ENCODE measurements around the gene SCN8A.
"Not testable (repeated sequence)": the region's sequence is repeated elsewhere in the genome, so short reads cannot be mapped to it uniquely, and the experiment has no call there.

The SCN8A gene

DNA sequence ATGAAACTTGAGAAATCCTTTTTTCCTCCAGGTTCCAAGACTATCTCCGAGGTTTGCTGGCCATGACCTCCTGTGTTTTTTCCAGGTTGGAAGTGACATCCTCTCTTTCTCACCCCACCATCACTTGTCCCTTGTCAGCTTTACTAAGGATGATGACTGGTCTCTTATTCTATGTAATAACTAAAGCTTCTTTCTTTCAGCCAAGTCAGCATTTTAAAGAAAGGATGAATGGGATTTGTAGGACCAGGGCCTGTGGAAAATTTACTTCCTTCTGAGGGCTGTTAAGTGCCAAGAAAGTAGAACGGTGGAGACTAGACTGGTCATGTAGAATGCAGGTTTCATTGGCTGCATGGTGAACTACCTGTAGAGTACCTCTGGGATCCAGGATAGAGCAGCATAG is 183.9 kb downstream of the SCN8A start:
- no peak for DNase-seq

DNA sequence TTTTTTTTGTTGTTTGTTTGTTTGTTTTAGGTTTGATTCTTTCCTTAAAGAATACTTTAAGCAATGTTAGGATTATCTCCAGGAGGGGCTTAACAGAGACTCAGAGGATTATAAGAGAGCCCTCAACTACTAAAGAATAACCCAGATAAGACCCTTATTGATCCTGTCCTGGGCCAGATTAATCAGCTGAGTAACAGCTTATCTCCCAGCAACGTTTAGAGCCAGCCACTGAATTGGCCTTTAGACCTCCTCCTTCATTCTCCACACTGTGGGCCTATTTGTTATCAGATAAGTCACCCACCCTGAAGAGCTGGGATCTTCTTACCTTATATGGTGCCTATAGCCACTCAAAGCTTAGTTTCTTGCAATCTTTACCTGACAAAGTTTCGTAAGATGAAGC is 186.4 kb downstream of the SCN8A start:
- no peak for DNase-seq

DNA sequence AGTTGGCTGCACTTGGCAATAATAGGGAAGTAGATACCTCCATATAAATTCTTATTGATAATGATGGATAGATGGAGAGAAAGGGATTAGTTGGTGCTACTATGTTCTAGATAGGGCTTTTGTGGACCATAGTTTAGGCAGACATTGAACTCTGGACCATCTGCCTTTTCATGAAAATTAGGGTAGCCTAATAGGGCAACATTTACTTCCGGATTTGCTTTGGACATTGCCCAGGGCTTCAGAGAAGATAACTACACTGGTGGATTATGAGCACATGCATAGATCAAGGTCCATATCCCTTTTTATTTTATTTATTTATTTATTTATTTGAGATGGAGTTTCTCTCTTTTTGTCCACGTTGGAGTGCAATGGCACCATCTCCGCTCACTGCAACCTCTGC is 186.9 kb downstream of the SCN8A start:
- no peak for DNase-seq

DNA sequence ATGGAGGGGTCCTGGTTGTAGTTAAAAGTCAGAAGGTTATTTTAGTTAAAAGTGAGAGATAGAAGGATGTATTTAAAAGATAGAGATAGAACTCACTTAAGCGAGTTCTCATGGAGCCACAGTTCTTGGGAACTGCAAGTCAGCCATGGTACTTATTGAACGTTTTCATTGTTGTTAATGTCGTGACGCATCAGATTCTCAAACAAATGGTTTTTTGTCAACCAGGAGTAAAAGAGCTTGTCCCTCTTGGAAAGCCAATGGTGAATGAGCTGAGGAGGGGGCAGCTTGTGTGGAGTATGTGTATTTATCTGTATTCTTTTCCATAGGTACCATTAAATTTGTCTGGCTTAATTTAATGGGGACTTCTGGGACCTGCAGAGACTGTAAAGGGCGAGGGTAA is 188.8 kb downstream of the SCN8A start:
- DNase-seq, result no peak

DNA sequence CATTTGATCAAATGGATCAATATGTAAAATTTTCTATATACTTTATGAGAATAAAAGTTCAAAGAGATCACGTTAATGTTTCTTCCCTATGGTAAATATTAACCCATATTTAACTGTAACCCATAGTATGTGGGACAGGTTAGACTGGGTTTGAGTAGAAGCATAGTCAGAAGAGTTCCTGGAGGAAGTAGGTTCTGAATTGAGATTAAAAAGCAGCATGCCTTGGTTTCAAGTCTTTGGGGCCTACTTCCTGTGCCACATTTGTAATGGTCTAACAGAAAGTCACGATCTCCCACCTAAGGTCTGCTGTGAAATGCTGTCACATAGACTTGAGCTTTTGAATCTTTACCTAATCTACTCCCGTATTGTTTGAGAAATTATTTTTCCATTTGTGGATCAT is 193.7 kb downstream of the SCN8A start:
- DNase-seq, result no peak

DNA sequence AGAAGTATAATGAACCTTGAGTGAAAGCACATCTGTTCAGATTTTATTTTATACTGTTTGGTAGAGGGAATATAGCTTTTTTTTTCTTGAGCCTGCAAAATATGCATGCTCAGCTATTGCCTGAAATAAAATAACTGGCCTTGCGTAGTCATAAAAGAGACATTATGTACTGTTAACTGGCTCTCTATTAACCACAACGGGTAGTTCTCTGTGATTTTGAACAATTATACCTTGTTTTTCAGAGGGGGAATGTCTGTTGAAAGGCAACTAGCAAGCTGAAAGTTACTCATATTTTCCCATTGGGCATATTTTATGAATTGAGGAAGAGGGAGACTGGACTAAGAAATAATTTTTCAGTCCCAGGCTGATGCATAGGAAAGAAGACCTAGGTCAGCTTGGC is 194.9 kb downstream of the SCN8A start:
- no peak for DNase-seq

DNA sequence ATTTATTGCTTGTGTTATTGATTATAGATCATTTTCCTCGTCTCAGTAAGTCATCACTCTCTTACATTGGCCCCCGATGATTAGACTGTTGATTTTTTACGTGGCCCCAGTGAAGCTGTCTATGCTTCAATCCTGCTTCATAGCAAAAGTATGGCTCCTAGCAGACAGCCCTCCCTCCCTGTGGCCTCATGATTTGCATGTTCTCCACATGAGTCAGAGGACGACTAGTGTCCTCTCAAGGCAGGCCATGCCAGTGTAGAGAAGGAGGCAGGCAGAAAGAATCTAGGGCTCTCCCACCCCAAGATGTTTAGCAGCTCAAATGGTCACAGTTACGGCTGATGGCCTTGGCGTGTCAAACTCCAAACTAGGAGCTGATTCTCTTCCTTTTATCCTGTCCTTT is 197.8 kb downstream of the SCN8A start:
- no peak for DNase-seq

DNA sequence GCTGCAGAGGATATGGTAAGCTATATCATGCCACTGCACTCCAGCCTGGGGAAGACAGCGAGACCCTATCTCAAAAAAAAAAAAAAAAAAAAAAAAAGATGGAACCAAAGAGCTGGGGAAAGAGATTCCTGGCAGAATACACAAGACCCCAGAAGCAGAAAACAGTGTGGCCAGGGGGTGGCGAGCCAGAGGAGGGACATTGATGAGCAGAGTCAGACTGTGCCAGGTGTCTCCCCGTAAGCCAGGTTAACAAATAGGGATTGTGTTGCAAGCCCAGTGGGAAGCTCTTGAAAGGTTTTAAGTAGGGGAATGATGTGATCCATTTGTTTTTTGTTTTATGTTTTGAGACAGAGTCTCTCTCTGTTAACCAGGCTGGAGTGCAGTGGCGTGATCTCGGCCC is 201.4 kb downstream of the SCN8A start:
- no peak for DNase-seq

DNA sequence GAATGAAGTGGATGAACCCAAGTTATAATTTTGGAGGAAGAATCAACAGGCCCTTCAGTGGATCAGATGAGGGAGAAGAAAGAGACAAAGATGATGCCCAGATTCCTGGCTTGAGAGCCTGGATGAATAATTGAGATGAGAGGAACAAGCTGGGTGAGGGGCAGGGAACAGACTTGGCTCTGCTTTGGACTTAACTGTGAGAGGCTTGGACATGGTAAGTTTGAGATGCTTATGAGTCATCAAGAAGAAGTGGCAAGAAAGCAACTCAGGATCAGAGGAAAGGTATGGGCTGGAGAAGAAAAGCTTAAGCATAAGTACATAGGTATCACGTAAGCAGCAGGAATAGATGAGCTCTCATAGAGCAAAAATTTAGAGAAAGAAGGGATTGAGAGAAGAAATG is 202.2 kb downstream of the SCN8A start:
- no peak for DNase-seq

DNA sequence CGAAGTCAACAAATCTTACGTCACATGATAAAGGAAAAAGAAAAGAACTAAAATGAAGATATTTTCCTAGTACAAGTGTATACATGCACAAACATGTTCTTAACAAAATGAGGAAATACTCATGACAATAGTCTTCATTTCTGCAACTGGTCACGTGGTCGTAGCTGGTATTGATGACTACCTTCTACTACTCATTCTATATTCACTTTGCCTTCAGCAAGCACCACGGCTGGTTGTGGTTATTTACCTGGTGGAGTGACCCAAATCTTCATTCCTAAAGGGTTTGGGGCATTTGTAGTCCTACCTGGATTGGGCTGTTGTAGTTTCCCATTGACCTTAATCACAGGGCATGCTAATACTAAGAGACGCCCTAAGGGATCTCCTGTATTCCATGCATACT is 206.3 kb downstream of the SCN8A start:
- DNase-seq, result no peak

DNA sequence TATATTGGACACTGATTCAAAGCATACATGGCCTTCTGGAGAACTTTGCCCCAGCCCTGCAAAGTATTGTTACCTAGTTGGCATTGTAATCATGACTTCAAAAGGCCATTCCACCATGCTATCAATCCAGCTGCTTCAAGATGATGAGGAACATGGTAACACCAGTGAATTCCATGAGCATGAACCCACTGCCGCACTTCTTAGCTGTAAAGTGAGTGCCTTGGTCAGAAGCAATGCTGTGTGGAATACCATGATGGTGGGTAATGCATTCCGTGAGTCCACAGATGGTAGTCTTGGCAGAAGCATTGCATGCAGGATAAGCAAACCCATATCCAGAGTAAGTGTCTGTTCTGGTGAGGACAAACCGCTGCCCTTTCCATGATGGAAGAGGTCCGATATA is 207.0 kb downstream of the SCN8A start:
- not testable (repeated sequence) for DNase-seq

DNA sequence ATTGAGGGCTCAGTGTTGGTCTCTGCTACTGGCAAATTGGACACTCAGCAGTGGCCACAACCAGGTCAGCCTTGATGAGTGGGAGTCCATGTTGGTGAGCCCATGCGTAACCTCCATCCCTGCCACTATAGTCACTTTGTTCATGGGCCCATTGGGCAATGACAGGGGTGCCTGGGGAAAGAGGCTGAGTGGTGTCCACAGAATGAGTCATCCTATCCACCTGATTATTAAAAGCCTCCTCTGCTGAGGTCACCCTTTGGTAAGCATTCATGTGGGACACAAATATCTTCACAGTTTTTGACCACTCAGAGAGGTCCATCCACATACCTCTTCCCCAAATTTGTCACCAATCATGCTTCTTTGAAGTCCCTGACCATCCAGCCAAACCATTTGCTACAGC is 207.5 kb downstream of the SCN8A start:
- DNase-seq, result no peak

DNA sequence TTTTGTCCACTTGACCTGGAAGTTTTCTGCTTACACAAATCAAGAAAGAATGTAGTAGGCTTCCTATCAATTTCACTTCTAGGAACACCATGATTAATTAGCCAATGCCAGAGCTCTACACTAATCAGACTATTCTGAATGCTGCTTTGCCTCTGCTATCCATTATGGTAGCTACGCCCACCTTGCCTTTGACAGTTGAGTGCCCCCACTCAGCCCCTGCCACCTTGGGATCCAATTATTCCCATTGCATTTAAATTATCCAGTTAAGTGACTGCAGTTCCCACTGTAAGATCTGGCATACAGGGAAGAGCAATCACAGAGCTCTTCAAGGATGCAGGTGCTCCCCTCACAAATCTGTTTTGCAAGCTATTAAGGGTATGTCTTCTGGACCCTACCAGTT is 210.0 kb downstream of the SCN8A start:
- DNase-seq, result no peak

DNA sequence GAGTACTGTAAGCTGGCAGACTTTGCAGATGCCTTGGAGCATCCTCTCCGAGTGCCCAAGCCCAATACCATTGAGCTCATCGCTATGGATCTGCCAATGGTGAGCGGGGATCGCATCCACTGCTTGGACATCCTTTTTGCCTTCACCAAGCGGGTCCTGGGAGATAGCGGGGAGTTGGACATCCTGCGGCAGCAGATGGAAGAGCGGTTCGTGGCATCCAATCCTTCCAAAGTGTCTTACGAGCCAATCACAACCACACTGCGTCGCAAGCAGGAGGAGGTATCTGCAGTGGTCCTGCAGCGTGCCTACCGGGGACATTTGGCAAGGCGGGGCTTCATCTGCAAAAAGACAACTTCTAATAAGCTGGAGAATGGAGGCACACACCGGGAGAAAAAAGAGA is 215.9 kb downstream of the SCN8A start:
- DNase-seq, result no peak

DNA sequence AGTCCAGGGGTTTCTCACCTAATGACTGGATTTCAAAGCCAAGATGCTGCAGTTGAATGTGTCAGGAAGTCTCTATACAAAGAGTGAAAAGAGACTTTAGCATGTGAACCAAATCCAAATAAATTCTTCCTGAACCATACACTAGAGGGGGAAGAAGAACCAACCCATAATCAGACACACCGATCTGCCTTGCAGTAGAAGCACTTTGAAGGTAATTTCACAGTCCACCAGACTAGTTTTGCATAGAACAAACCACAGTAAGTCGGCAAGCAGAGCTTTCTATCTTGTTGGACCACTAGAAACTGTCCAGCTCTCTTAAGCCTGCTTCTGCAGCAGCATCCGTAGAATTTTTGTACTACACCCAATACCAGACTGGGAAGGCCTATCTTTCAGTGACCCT is 218.2 kb downstream of the SCN8A start:
- no peak for DNase-seq

DNA sequence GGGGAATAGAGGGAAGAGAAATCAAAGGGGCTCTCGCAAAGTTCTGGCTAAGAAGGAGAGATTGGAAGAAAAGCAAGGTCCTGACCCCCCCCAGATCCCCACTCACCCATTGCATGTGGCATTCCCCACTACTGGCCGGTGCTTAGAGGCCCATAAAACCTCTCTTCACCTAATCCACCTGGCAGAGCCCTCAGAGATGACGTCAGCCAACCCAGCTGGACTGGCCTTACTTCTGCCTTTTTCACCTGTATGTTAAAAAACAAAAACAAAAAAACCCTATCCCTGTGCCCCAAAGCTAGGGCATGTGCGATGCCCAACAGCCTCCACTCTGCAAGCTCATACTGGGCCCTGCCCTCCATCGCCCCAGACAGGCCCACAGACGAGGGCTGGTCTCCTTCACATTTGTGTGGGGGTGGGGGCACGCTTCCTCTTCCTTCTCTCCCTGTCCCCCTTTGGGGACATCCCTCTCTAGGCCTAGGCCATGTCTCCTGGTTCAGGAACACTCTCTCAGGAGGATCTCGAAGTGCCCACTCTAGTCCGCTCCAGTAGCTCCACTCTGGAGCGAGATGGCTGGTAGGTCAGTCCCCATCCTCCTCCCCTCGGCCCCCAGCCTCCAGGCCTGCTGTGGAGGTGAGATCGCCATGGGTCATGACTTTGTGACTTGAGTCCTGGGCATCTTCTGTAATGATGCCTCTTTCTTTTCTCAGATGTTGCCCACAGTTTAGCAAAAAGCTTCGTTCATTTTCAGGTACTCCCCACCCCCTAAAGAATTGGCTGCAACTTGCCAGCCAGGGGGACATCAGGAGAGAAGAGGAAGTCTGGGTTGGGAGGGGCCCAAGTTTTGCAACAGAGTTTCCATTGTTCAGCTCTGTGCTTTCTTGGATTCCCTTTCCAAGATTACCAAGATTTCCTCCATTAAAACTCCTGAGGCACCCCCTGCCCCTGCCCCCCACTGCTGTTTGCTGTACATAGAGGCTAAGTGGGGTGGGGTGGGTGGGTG is 220.5 kb downstream of the SCN8A start:
- no peak for DNase-seq

DNA sequence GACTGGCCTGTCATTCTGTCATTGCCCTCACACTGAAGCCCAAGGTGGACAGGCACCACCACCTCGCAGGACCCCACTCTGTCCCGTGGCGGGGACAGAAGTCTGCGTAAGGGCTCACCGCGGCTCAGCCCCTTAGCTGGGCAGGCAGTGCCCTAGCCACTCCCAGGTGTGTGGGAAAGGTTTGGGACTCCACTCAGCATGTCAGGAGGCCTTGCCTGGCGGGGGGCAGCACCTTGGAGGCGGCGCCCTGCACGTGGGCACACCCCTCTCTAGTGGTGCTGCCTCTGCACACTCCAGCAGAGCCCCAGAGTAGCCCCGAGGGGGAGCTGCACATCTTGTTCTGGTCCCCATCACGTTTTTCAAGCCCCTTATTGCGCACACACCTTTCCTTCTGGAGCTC is 221.8 kb downstream of the SCN8A start:
- DNase-seq, result no peak

DNA sequence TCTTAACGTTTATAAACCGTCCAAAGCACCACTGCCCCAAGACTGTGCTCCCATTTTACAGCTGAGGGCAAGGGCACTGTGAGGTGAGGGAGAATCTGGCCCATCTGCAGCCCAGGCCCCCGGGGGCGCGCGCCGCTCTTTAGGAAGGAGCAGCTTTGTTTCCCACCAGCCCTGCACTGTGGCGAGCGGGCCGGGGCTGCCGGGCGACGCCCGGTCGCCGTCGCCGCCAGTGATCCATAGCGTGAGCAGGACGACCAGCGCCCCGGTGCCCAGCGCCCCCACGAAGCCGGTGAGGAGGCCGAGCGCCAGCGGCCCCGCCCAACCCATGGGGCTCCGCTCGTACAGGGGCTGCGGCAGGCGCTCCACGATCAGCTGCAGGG is 222.9 kb downstream of the SCN8A start:
- no peak for DNase-seq

DNA sequence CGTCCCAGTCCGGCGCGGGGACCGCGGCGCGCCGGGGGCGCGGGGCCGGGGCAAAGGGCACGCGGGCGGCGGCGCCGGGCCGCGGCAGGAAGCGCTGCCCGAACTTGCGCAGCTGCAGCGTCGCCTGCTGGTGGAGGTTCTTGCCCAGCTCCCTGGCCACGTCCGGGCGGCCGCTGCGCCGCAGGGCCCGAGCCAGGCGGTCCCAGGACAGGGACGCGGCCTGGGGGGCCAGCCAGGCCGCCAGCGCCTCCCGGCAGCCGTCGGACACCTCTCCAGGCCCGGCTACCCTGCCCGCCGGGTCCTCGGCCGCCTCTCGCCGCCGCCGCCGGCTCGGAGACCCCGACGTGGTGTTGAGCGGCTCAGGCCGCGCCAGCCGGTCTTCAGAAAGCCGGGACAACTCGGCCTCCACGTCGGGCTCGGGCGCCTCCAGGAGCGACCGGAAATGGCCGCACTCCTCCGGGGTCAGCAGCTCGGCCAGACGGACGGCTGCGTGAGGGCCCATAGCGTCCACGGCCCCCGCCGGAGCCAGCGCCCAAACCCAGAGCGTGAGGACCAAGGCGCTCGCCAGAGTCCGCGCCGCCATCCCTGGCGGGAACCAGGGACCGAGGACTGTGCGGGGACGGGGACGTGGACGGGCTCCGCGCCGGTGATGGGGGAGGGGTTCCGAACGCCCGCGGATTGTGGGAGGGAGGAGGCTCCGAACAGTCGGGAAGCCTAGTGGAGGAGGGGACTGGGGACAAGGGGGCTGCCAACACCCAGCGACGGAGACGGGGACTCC is 223.5 kb downstream of the SCN8A start:
- DNase-seq, result peak; percentile 54

DNA sequence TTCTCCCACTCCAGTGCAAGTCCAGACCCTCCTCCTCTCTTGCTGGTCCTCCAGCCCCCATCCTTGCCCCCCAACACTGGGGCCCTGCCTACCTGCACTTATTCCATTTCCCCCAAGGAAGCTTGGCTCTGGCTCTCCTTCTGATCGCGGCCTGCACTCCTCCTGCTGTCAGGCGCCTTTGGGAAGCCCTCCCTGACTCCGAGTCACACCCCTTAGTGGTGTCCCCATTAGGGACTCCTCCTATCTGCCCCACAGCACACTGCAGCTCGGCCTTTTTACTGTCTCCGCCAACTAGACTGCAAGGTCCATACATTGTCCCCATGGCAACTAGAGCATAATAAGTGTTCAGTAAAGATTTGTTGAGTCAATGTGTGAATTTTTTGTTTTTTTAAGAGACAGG is 224.5 kb downstream of the SCN8A start:
- DNase-seq, result no peak

DNA sequence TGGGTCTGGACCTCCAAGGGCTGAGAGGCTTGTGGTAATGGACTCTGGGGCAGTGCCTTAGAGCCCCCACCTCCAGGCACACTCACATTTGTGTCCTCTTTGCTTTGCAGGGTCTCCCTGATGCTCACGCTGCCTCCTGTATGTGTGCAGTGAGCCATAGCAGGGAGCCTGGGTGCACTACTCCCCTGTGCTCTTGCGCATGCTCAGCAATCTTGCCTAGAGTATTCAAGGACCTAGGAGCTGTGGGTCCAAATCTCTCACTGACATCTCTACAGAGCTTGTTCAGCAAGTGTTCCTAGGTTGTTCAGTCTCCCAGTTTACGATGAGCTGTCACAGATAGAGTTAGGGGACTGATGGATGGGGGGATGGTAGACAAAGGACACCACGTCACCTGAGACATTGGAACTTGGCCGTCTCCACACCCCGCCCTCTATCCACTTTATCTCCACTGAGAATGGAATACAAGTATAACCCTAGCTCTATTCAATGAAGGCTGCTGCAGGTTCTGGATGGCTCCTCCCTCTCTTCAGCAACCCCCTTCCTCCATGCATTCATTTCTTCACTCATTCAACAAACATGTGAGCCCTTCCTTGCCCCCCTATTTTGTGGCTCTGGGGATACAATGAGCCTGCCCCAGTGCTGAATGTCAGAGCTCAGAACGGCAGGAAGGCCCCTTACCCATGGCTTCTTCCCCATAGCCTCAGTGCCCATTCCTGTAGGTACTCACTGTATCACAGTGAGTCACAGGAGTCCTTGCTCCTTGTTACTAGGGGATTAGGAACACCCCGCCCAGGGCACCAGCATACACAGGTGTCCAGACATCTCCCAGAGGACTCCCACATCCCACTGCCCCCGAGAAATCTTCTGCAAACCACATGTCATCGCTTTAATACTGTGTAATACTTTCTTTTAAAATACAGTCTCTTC is 226.3 kb downstream of the SCN8A start:
- no peak for DNase-seq

DNA sequence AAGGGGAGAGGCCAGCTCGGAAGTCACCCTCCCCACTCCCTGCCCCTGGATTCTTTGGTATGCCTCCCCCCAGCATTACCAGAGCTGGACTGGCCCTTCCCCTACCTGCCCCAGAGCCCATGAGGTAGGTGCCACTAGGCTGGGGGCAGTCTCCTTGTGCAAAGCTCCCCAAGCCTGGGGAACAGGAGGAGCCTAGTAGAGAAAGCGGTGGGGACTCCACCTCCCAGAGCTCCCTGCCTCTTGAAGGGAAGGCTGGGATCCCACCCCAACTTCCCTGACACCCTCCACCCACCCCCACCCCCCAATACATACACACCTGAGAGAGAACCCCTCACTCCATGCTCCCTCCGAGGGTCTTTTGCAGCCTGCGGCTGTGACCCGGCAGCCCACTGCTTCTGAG is 227.1 kb downstream of the SCN8A start:
- DNase-seq, result no peak

Data from activated effector memory CD4-positive, alpha-beta T cell treated with Interleukin-2 at 50 U/mL for 16 hours (primary cell).